Measurements from ENCODE around the gene WDR82.
"Not testable (repeated sequence)": the region's sequence is repeated elsewhere in the genome, so short reads cannot be mapped to it uniquely, and the experiment has no call there.

WDR82 gene

DNA sequence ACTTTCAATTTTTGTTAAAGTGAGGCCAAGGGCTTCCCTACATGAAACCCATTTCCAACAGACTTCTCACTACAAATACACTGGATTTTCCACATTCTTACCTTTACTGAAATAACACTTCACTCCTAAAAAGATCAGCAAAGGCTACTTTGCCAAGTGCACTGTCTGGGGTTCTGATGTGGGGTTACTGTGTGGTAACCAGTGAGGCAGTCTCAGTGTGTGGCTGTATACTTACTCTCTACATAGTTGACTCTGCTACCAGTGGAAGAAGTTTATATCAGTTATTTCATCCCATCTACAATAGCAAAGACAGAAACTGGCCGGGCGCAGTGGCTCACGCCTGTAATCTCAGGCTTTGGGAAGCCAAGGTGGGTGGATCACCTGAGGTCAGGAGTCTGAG, 5.6 kb downstream of the WDR82 start (continued):
- TF ChIP-seq, protein P1, sequence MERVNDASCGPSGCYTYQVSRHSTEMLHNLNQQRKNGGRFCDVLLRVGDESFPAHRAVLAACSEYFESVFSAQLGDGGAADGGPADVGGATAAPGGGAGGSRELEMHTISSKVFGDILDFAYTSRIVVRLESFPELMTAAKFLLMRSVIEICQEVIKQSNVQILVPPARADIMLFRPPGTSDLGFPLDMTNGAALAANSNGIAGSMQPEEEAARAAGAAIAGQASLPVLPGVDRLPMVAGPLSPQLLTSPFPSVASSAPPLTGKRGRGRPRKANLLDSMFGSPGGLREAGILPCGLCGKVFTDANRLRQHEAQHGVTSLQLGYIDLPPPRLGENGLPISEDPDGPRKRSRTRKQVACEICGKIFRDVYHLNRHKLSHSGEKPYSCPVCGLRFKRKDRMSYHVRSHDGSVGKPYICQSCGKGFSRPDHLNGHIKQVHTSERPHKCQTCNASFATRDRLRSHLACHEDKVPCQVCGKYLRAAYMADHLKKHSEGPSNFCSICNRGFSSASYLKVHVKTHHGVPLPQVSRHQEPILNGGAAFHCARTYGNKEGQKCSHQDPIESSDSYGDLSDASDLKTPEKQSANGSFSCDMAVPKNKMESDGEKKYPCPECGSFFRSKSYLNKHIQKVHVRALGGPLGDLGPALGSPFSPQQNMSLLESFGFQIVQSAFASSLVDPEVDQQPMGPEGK (CRISPR knock-in tag; IDR thresholded peaks at IDR 0.05; ENCODE audit: borderline replicate concordance) = no peak

DNA sequence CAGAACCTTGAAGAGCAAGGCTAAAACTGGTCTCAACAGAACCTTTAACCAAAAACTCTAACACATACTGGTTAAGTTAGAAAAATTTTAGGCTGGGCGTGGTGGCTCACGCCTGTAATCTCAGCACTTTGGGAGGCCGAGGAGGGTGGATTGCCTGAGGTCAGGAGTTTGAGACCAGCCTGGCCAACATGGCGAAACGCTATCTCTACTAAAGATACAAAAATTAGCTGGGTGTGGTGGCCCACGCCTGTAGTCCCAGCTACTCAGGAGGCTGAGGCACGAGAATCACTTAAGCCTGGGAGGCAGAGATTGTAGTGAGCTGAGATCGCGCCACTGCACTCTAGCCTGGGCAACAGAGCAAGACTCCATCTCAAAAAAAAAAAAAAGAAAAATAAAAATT, 6.3 kb downstream of the WDR82 start:
- ATAC-seq = not testable (repeated sequence)

DNA sequence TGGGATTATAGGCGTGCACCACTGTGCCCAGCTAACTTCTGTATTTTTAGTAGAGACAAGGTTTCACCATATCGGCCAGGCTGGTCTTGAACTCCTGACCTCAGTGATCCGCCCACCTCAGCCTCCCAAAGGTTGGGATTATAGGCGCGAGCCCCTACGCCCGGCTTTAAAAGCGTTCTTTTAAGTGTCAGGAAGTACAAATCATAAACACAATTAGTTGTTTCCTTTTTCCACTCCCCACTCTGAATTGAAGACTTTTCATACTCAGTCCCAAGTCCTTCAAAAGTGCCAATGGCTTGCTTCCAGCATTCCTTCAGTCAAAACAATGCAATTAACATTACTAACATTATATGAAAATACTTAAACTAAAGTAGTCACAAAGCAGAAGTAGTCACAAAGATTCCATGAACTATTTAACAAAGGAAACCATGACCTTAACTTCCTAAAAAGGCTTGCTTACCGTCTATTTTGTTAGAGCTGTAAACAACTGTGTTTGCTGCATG, 8.1 kb downstream of the WDR82 start:
- ATAC-seq = no peak
- TF ChIP-seq ZNF70 (CRISPR knock-in tag; IDR thresholded peaks at IDR 0.05) (no peak), ARNTL (CRISPR knock-in tag; IDR thresholded peaks at IDR 0.05; ENCODE audit: borderline replicate concordance, low read depth) (no peak), ZNF8 (CRISPR knock-in tag; IDR thresholded peaks at IDR 0.05) (no peak), PPARA (CRISPR knock-in tag; IDR thresholded peaks at IDR 0.05; ENCODE audit: borderline replicate concordance) (no peak), ZNF565 (CRISPR knock-in tag; conservative IDR thresholded peaks at IDR 0.05; ENCODE audit: low read depth) (no peak)
- TF ChIP-seq, protein P1 (CRISPR knock-in tag; IDR thresholded peaks at IDR 0.05; ENCODE audit: borderline replicate concordance) = no peak

DNA sequence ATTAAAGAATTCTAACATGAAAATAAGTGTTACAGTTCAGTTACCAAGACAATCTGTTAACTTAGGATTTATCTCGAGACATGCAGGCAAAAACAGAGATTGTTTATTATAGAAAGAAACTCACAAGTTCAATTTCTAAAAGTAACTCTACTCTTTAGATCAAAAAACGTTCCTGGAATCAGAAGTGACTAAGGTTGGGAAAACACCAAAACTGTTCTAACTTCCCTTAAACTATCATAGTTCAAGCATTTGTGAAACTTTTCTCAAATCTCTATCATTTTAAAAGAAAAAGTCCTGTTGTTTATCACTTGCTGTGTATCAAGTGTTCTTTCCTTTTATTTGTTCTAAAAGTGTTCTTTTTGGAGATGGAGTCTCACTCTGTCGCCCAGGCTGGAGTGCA, 8.7 kb downstream of the WDR82 start:
- no peak for TF ChIP-seq ISL1 (CRISPR knock-in tag; IDR thresholded peaks at IDR 0.05)
- TF ChIP-seq GLIS3 (CRISPR knock-in tag; IDR thresholded peaks at IDR 0.05) = no peak
- no peak for TF ChIP-seq BACH2 (CRISPR knock-in tag; IDR thresholded peaks at IDR 0.05; ENCODE audit: borderline replicate concordance)
- TF ChIP-seq, protein P2, sequence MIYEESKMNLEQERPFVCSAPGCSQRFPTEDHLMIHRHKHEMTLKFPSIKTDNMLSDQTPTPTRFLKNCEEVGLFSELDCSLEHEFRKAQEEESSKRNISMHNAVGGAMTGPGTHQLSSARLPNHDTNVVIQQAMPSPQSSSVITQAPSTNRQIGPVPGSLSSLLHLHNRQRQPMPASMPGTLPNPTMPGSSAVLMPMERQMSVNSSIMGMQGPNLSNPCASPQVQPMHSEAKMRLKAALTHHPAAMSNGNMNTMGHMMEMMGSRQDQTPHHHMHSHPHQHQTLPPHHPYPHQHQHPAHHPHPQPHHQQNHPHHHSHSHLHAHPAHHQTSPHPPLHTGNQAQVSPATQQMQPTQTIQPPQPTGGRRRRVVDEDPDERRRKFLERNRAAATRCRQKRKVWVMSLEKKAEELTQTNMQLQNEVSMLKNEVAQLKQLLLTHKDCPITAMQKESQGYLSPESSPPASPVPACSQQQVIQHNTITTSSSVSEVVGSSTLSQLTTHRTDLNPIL (CRISPR knock-in tag; IDR thresholded peaks at IDR 0.05; ENCODE audit: low read depth) = no peak
- TF ChIP-seq, protein P3, sequence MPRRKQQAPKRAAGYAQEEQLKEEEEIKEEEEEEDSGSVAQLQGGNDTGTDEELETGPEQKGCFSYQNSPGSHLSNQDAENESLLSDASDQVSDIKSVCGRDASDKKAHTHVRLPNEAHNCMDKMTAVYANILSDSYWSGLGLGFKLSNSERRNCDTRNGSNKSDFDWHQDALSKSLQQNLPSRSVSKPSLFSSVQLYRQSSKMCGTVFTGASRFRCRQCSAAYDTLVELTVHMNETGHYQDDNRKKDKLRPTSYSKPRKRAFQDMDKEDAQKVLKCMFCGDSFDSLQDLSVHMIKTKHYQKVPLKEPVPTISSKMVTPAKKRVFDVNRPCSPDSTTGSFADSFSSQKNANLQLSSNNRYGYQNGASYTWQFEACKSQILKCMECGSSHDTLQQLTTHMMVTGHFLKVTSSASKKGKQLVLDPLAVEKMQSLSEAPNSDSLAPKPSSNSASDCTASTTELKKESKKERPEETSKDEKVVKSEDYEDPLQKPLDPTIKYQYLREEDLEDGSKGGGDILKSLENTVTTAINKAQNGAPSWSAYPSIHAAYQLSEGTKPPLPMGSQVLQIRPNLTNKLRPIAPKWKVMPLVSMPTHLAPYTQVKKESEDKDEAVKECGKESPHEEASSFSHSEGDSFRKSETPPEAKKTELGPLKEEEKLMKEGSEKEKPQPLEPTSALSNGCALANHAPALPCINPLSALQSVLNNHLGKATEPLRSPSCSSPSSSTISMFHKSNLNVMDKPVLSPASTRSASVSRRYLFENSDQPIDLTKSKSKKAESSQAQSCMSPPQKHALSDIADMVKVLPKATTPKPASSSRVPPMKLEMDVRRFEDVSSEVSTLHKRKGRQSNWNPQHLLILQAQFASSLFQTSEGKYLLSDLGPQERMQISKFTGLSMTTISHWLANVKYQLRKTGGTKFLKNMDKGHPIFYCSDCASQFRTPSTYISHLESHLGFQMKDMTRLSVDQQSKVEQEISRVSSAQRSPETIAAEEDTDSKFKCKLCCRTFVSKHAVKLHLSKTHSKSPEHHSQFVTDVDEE (CRISPR knock-in tag; IDR thresholded peaks at IDR 0.05) = no peak
- TF ChIP-seq ARNTL (CRISPR knock-in tag; IDR thresholded peaks at IDR 0.05; ENCODE audit: borderline replicate concordance, low read depth) = no peak
- no peak for TF ChIP-seq ZNF565 (CRISPR knock-in tag; conservative IDR thresholded peaks at IDR 0.05; ENCODE audit: low read depth)
- TF ChIP-seq OSR1 (CRISPR knock-in tag; IDR thresholded peaks at IDR 0.05) = no peak
- TF ChIP-seq ZFP30 (CRISPR knock-in tag; IDR thresholded peaks at IDR 0.05) = no peak
- no peak for TF ChIP-seq ZNF8 (CRISPR knock-in tag; IDR thresholded peaks at IDR 0.05)
- no peak for ATAC-seq

DNA sequence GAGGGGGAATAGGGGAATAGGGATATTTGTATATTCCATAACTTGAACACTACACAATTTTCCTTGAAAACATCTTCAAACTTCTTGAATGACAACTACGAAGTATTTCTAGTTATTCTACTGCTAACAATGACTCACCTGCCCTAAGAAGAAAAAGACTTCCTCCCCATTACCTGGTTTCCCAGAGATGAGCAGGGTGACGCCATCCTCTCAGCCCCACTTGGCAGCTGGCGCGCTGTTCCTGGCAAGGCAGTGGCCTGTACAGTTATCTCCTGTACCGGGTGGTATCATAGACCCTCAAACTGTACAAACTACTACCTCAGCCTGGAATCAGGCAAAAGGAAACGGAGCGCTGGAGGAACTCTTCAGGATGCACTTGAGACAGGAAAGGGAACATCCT, 10.4 kb downstream of the WDR82 start:
- ATAC-seq = no peak
- TF ChIP-seq CSDC2 (CRISPR knock-in tag; IDR thresholded peaks at IDR 0.05) = no peak
- TF ChIP-seq ZFP30 (CRISPR knock-in tag; IDR thresholded peaks at IDR 0.05) = no peak
- TF ChIP-seq PPARA (CRISPR knock-in tag; IDR thresholded peaks at IDR 0.05; ENCODE audit: borderline replicate concordance) = no peak
- TF ChIP-seq, protein P4, sequence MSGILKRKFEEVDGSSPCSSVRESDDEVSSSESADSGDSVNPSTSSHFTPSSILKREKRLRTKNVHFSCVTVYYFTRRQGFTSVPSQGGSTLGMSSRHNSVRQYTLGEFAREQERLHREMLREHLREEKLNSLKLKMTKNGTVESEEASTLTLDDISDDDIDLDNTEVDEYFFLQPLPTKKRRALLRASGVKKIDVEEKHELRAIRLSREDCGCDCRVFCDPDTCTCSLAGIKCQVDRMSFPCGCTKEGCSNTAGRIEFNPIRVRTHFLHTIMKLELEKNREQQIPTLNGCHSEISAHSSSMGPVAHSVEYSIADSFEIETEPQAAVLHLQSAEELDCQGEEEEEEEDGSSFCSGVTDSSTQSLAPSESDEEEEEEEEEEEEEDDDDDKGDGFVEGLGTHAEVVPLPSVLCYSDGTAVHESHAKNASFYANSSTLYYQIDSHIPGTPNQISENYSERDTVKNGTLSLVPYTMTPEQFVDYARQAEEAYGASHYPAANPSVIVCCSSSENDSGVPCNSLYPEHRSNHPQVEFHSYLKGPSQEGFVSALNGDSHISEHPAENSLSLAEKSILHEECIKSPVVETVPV (CRISPR knock-in tag; IDR thresholded peaks at IDR 0.05) = no peak
- no peak for TF ChIP-seq ZNF70 (CRISPR knock-in tag; IDR thresholded peaks at IDR 0.05)
- no peak for TF ChIP-seq ZFP3 (CRISPR knock-in tag; IDR thresholded peaks at IDR 0.05)
- TF ChIP-seq TCF4 (CRISPR knock-in tag; IDR thresholded peaks at IDR 0.05; ENCODE audit: borderline replicate concordance) = no peak
- TF ChIP-seq ESRRG (CRISPR knock-in tag; IDR thresholded peaks at IDR 0.05) = no peak
- no peak for TF ChIP-seq ZNF8 (CRISPR knock-in tag; IDR thresholded peaks at IDR 0.05)
- no peak for TF ChIP-seq RARB (CRISPR knock-in tag; IDR thresholded peaks at IDR 0.05)
